Fibroblast of villous mesenchyme (primary cell): Measurements from ENCODE around the gene CDH4. TPM values are rescaled to one million over a fixed set of nuclear protein-coding genes. Genes with fewer than 3 reads are reported as not detected.

Experiments
- DNase-seq: peaks from one replicate; pipeline ENCODE4 v3.0.0-alpha.2; 2010; ENCODE audit warnings: low read depth
- H3K4me3 ChIP-seq: 2 replicates; pipeline ENCODE4 v1.5.1; 2011; ENCODE audit warnings: low read depth, mild to moderate bottlenecking, low read length
- CTCF ChIP-seq: IDR thresholded peaks from 2 replicates; pipeline ENCODE4 v1.5.1; 2012; ENCODE audit warnings: low read depth, mild to moderate bottlenecking, low read length; ENCODE audit not compliant: insufficient read depth
- total RNA-seq: library from RNA; depleted of rRNA; stranded (reverse); fragments of >200 nt; gene quantifications from 2 replicates; pipeline ENCODE4 v1.2.3, GENCODE V29; 2012

Gene CDH4
- total RNA-seq, 1 donor, result 1.7 TPM

DNA sequence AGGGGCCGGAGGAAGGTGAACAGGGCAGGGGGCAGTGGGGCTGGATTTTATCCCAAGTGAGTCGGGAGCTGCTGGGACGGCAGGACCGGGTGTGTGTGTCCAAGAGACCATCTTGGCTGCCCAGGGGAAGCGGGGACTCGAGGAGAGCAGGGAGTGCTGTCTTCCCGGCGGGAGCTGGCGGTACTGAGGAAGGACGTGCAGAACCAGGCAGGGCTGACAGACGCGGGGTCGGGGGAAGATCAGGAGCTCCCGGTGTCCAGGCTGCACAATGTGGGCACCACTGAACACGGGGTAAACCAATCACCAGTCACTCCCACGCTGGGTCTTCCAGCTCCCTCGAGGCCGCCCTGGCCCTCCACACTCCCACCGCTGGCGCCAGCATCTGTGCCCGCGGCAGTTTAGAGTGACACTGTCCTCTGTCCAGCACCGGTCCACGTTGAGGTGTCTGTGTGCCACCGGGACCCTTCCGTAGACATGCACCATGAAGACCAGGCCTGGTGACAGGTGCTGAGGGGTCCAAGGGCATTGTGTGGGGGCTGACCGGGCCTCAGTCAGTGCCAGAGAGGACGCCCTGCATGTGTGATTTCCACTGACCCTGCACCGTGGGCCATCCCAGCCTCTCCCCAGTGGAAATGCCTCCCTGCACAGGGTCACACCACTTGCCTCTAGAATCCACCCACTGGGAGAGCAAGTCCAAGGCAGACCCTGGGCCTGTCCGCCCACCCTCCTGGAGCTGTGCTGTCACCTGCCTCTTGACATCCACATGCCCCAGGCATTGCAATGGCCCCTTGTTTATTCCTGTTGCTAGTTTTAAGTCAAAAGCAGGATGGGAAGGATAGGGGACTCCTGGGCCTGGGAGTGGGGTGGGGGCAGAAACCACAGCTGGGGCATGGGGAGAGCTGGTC is 411.7 kb downstream of the CDH4 start:
- DNase-seq, result no peak
- no peak overlapping the region for H3K4me3 ChIP-seq
- TF ChIP-seq CTCF, result no peak

DNA sequence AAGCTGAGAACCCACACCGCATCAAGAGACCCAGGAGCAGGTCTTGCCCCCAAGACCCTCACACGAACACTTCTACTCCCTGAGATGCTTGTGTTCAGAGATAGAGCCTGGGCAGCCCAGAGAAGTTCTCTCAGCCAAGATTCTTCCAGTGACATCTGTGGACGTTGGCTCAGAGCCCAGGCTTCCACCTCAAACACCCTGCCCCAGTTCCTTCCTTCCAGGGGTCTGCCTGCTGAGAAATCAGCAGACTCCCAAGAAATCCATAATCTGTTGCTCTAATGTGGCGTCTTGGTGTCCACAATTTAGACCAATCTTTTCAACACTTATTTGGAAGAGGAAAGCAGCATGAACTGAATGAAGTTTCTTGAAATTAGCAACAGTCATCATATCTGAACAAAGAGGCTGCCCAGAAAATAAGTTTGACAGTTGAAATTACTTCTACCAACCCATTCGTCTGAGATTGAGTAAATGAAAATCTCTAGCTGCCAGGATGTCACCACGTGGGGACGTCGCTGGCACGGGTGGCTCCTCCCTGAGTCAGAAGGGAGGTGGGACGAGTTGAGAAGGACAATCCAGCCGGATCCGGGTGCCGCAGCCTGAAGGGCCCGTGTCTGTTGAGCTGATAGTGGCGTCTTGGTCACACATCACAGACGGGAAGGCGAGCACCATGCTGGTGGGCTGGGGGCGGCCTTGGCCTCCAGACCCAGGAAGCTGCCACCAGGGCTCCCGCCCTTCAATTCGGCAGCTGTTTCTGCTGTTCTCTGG is 412.7 kb downstream of the CDH4 start:
- TF ChIP-seq CTCF, result no peak
- DNase-seq, result no peak
- no peak overlapping the region for H3K4me3 ChIP-seq

DNA sequence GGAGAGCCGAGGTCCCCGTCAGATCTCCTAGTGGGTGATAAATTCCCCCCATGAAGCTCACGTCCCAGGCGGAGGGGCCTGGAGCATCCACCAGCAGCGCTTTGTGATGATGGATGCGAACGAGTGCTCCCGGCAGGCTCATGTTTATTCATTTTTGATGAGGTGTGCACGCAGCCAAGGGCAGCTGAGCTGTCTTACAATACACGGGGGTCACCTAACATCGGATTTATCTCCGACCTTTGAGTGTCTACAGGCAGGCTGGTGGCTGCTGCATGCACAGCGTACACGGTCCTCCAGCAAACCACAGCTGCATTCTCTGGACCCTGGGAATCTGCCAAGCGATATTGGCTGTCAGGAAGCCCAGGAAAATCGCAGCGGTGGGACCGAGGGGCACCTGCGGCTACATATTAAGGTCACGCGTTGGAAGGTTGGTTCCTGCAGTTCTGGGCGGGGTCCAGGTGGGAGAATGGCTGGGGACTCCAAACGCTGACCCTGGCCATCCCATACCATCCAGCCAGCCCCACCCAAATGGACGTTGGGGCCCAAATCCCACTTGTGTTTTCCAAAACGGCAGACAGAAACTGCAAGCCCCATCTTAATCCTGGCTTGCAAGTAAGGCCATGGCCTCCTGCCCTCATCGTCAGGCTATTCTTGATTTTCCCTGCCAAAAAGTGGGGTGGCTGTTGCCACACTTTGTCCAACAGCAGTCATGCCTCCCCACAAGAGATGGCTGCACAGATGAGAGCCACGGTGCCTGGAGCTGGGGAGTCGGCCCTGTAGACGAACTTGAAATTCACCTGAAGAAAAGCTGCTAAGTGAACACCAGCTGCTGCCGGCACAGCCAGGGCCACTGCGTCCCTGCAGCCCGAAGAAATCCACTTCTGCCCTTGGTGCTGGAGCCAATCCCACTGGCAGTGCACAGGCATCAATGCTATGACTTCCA is 413.7 kb downstream of the CDH4 start:
- TF ChIP-seq CTCF, result no peak
- no peak overlapping the region for H3K4me3 ChIP-seq
- no peak for DNase-seq

DNA sequence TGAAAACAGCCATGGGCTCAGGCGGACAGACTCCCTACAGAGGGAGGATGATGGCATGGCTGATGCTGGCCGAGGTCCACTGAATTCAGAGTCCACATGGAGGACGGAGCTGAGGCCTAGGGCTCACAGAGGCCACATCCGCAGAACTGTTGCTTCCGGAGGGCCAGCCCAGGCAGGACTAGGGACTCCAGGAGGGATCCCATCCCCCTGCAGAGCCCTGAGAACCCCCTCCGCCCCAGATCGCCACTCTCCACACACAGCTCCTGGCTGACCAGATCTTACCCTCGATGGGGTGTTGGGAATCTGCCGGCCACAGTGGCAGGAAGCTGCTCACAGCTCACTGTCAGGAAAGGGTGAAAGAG is 414.4 kb downstream of the CDH4 start:
- no peak for DNase-seq
- TF ChIP-seq CTCF, result no peak
- no peak overlapping the region for H3K4me3 ChIP-seq

DNA sequence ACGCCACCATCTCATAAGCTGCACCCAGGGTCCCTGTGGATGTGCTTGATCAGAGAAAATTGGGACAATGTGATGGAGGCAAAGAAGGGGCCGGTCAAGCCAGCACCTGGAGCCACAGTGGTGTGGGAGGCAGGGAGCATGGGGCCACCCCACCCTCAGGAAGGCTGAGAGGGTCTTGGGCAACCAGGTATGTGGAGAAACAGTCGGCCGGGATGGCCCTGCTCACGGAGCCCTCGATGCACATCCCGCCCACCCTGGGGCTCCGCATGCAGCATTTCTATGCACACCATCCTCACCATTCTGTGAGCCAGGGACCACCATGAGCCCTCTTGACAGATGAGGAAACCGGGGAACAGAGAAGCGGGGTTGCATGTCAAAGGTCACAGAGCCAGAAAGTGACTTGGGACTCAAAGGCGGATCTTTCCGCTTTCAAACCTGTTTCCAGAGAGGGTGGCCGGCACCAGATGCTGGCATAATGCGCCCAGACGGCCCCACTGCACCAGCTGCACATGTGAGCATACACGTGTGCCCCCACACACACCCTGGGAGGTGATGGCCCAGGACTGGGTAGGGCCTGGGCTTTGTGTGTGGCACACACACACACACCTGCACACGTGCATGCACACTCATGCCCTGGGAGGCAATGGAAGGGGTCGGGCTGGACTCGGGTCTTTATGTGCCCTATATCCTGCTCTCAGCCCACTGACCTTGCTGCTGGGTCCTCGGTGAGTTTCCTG is 415.2 kb downstream of the CDH4 start:
- no peak overlapping the region for H3K4me3 ChIP-seq
- DNase-seq, result no peak
- TF ChIP-seq CTCF, result no peak
